ENCODE data around the gene GRIK4. TPM values are rescaled to one million over a fixed set of nuclear protein-coding genes. Genes with fewer than 3 reads are reported as not detected.

Gene GRIK4
- total and polyA plus RNA-seq, 9 of the 15 experiments (the other 6 are each of a cell fraction or from before 2014, with no cell fraction given): not detected

DNA sequence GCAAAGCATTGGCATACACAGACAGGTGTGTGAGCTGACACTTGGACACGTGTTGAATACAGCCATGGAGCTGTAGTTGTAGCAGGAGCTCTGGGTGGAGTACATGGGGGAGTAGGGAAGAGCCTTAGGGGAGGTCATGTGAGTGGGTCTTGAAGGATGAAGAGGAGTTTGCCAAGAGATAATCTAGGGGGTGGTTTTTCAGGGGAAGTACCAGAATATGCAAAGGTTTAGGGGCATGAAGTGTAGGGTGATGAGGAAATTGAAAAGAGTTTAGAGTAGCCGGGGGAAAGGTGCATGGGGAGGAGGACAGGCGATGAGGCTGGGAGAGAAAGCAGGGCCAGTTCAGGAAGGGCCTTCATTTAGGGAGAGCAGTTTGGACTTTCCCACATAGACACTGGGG, 74.5 kb downstream of the GRIK4 start:
- Histone ChIP-seq H3K36me3 (ENCODE audit: control insufficient read depth, insufficient read depth, low read length) (no peaks in the 10 kb centered on the region), H2AFZ (ENCODE audit: low read depth, low read length) (no peak overlapping the region), H4K20me1 (replicated peaks; ENCODE audit: control insufficient read depth, insufficient read depth, low read length) (no peaks in the 10 kb centered on the region), H3K4me2 (ENCODE audit: insufficient read depth, low read length) (no peak overlapping the region), H3K9me3 (replicated peaks; ENCODE audit: control insufficient read depth, insufficient read depth, low read depth, low read length) (no peaks in the 10 kb centered on the region), H3K9me1 (ENCODE audit: control insufficient read depth, insufficient read depth, low read length) (no peaks in the 10 kb centered on the region), H3K4me3 (no peak overlapping the region), H3K79me2 (ENCODE audit: control insufficient read depth, insufficient read depth, low read length) (no peaks in the 10 kb centered on the region), H3K9ac (ENCODE audit: insufficient read depth in 1 of 2, low read depth in 2 of 2, low read length in 2 of 2) (no peak overlapping the region), H3K27ac (ENCODE audit: extremely low read depth, low read depth, low read length) (no peak overlapping the region), H3K27me3 (ENCODE audit: control insufficient read depth in 2 of 2, insufficient read depth in 2 of 2, low read length in 2 of 2) (peaks cover 18 to 45% of the 10 kb centered on the region in 2 experiments; a peak in 4 of 5 replicates), H3K4me1 (replicated peaks in 1 of 2; ENCODE audit: control insufficient read depth in 2 of 2, insufficient read depth in 2 of 2, low read length in 2 of 2) (no peaks in the 10 kb centered on the region)
- FAIRE-seq (no peak), ATAC-seq (no peak), DNase-seq (ENCODE audit: extremely low read depth in 1 of 4, low spot score in 3 of 4) (no peak)
- POLR2A ChIA-PET: no interaction called here
- in situ Hi-C loops (cut with MboI): no loop called here
- WGBS (ENCODE audit: insufficient coverage, low coverage, missing lambda C conversion rate): 0% methylated on average over 3 of the region's 3 CpGs
- CTCF ChIA-PET (ENCODE audit: low intra/inter-chr PET ratio): no interaction called here
- BruUV-seq (replicated peaks): no TSS peak
- intact Hi-C loops (cut with micrococcal nuclease): no loop called here
- TF ChIP-seq SMAD3 (CRISPR knock-in tag; conservative IDR thresholded peaks at IDR 0.05): no peak
- no peak for TF ChIP-seq CBX2 (IDR thresholded peaks at IDR 0.05; ENCODE audit: insufficient read depth, low read length, poor library complexity, severe bottlenecking)
- TF ChIP-seq THRB (CRISPR knock-in tag; conservative IDR thresholded peaks at IDR 0.05): no peak
- TF ChIP-seq LARP7 (IDR thresholded peaks at IDR 0.05): no peak
- TF ChIP-seq ZNF717 (CRISPR knock-in tag; IDR thresholded peaks at IDR 0.05): no peak
- TF ChIP-seq GABPB2 (CRISPR knock-in tag; conservative IDR thresholded peaks at IDR 0.05): no peak

Data from K562 (cell line).